HG03175 (cell line): ENCODE data around the gene TOMM40.
"Not testable (repeated sequence)": the region's sequence is repeated elsewhere in the genome, so short reads cannot be mapped to it uniquely, and the experiment has no call there.

Experiments
- ATAC-seq: cut with Tn5 transposase; IDR thresholded peaks from one replicate; pipeline ENCODE4 v1.9.1; 2021; ENCODE audit warnings: mild to moderate bottlenecking, moderate library complexity; ENCODE audit not compliant: unreplicated experiment

Gene TOMM40

GRCh38 chr19:44891016-44891882, at the start of gene TOMM40:
TSS of gene TOMM40 (plus strand) at chr19:44891254. CDS start at chr19:44891416, 162 bp downstream.
- peak; percentile 64 for ATAC-seq

GRCh38 chr19:44845286-44845611, 45.8 kb upstream of the TOMM40 start:
- ATAC-seq = no peak

- no peak for ATAC-seq
Measured at GRCh38 chr19:44845612-44846454, 45.2 kb upstream of the TOMM40 start, which contains the start of gene NECTIN2. TSS of gene NECTIN2 (plus strand) at chr19:44846297. CDS start at chr19:44846526, 229 bp downstream.

GRCh38 chr19:44846455-44847143, 44.5 kb upstream of the TOMM40 start:
- no peak for ATAC-seq

GRCh38 chr19:44847144-44848035, 43.7 kb upstream of the TOMM40 start:
- ATAC-seq = no peak

- no peak for ATAC-seq
Measured at GRCh38 chr19:44848036-44848811, 42.8 kb upstream of the TOMM40 start.

GRCh38 chr19:44848812-44849447, 42.1 kb upstream of the TOMM40 start:
- no peak for ATAC-seq

GRCh38 chr19:44850641-44851109, 40.4 kb upstream of the TOMM40 start:
- no peak for ATAC-seq

- no peak for ATAC-seq
Measured at GRCh38 chr19:44851427-44851826, 39.6 kb upstream of the TOMM40 start.

GRCh38 chr19:44855606-44856005, 35.4 kb upstream of the TOMM40 start:
- ATAC-seq = no peak

GRCh38 chr19:44856421-44857083, 34.5 kb upstream of the TOMM40 start:
- no peak for ATAC-seq

- ATAC-seq = no peak
Measured at GRCh38 chr19:44857837-44858236, 33.2 kb upstream of the TOMM40 start.

- not testable (repeated sequence) for ATAC-seq
Measured at GRCh38 chr19:44861576-44861975, 29.5 kb upstream of the TOMM40 start.

- ATAC-seq = no peak
Measured at GRCh38 chr19:44863990-44864389, 27.1 kb upstream of the TOMM40 start.

- no peak for ATAC-seq
Measured at GRCh38 chr19:44865196-44865767, 25.8 kb upstream of the TOMM40 start.

- no peak for ATAC-seq
Measured at GRCh38 chr19:44866664-44867063, 24.4 kb upstream of the TOMM40 start.

- ATAC-seq = no peak
Measured at GRCh38 chr19:44867578-44867977, 23.5 kb upstream of the TOMM40 start.
